NT2/D1 (cell line): ENCODE measurements around the gene SLC12A1.

Experiments used
- SUZ12 ChIP-seq: IDR thresholded peaks from 2 replicates; pipeline ENCODE4 v1.6.1; 2011; ENCODE audit not compliant: insufficient read length, insufficient read depth; ENCODE audit errors: extremely low read depth
- YY1 ChIP-seq: IDR thresholded peaks from 2 replicates; pipeline ENCODE4 v1.6.1; 2011; ENCODE audit not compliant: insufficient read length, insufficient read depth
- ZNF274 ChIP-seq: IDR thresholded peaks from 2 replicates; pipeline ENCODE4 v1.6.1; 2011; ENCODE audit warnings: mild to moderate bottlenecking, low read depth, low read length

GRCh38 chr15:48297668-48298067 lies 91.6 kb downstream of the SLC12A1 start:
- no peak for TF ChIP-seq YY1
- no peak for TF ChIP-seq ZNF274
- TF ChIP-seq SUZ12 = no peak
